ENCODE data around the gene CASS4. TPM values are rescaled to one million over a fixed set of nuclear protein-coding genes. Genes with fewer than 3 reads are reported as not detected.
A peak's percentile ranks its signal among the peaks of the same experiment; 100 is the strongest.

Gene CASS4
- total RNA-seq, 6 experiments from 2014 or later, result 0.66 to 2.1 (median 0.83) TPM

GRCh38 chr20:56442389-56443365 is 30.6 kb downstream of the CASS4 start:
- H3K9me3 ChIP-seq, result no peaks in the 10 kb centered on the region
- H3K27ac ChIP-seq, result no peak overlapping the region
- H3K27me3 ChIP-seq, result no peaks in the 10 kb centered on the region
- DNase-seq, result no peak
- no peaks in the 10 kb centered on the region for H3K36me3 ChIP-seq
- WGBS (ENCODE audit: insufficient coverage, low coverage, low lambda C conversion rate, missing lambda C conversion rate), result 68% methylated on average over 10 of the region's 17 CpGs
- ATAC-seq, result no peak
- no peak overlapping the region for H3K4me3 ChIP-seq
- no peak for TF ChIP-seq CTCF (IDR thresholded peaks at IDR 0.05)
- no peak for TF ChIP-seq POLR2A (IDR thresholded peaks at IDR 0.05)
- H3K4me1 ChIP-seq, result no peaks in the 10 kb centered on the region
- intact Hi-C loops (cut with DNase I), result no loop called here

GRCh38 chr20:56443654-56444540 is 31.8 kb downstream of the CASS4 start:
- Histone ChIP-seq H3K27me3 (no peaks in the 10 kb centered on the region), H3K27ac (no peak overlapping the region), H3K4me3 (no peak overlapping the region), H3K36me3 (no peaks in the 10 kb centered on the region), H3K9me3 (no peaks in the 10 kb centered on the region), H3K4me1 (no peaks in the 10 kb centered on the region)
- 61% methylated on average over 16 of the region's 27 CpGs for WGBS (ENCODE audit: insufficient coverage, low coverage, low lambda C conversion rate, missing lambda C conversion rate)
- ATAC-seq (peak in 1 of 4 donors; percentile 14), DNase-seq (no peak)
- intact Hi-C loops (cut with DNase I), result no loop called here
- no peak for TF ChIP-seq CTCF (IDR thresholded peaks at IDR 0.05)
- TF ChIP-seq POLR2A (IDR thresholded peaks at IDR 0.05), result no peak

GRCh38 chr20:56445130-56445529 is 33.1 kb downstream of the CASS4 start:
- no peak overlapping the region for H3K27ac ChIP-seq
- no peaks in the 10 kb centered on the region for H3K9me3 ChIP-seq
- intact Hi-C loops (cut with DNase I), result no loop called here
- DNase-seq (no peak), ATAC-seq (no peak)
- H3K27me3 ChIP-seq, result no peaks in the 10 kb centered on the region
- no peak overlapping the region for H3K4me3 ChIP-seq
- TF ChIP-seq CTCF (IDR thresholded peaks at IDR 0.05), result no peak
- TF ChIP-seq POLR2A (IDR thresholded peaks at IDR 0.05), result no peak
- WGBS (ENCODE audit: insufficient coverage, low coverage, low lambda C conversion rate, missing lambda C conversion rate), result 67% methylated on average over 2 of the region's 3 CpGs
- H3K4me1 ChIP-seq, result no peaks in the 10 kb centered on the region
- no peaks in the 10 kb centered on the region for H3K36me3 ChIP-seq

- TF ChIP-seq POLR2A (IDR thresholded peaks at IDR 0.05) (no peak), CTCF (IDR thresholded peaks at IDR 0.05) (no peak)
- no peak for DNase-seq
- WGBS (ENCODE audit: insufficient coverage, low coverage, low lambda C conversion rate, missing lambda C conversion rate), result 88% methylated on average over 3 of the region's 16 CpGs
- no peaks in the 10 kb centered on the region for H3K27me3 ChIP-seq
- intact Hi-C loops (cut with DNase I), result no loop called here
- H3K4me1 ChIP-seq, result no peaks in the 10 kb centered on the region
- no peaks in the 10 kb centered on the region for H3K9me3 ChIP-seq
- no peak overlapping the region for H3K27ac ChIP-seq
- ATAC-seq, result no peak
- H3K36me3 ChIP-seq, result no peaks in the 10 kb centered on the region
- no peak overlapping the region for H3K4me3 ChIP-seq
Measured at GRCh38 chr20:56445540-56445939, 33.5 kb downstream of the CASS4 start.

Data from right lobe of liver (tissue), 6 donors.